Testis (tissue), 3 donors: Measurements from ENCODE around the gene MEG3. TPM values are rescaled to one million over a fixed set of nuclear protein-coding genes. Genes with fewer than 3 reads are reported as not detected.

Experiments
- DNase-seq: peaks from one replicate; pipeline ENCODE4 v3.0.0-alpha.2; 2019
- H3K27ac ChIP-seq, 2 donors: fragments of 200-600 bp; sonication (generic); one replicate each; pipeline ENCODE4 v1.5.1; 2019
- H3K27me3 ChIP-seq: fragments of 200-600 bp; sonication (generic); one replicate; pipeline ENCODE4 v1.5.1; 2019
- H3K36me3 ChIP-seq: fragments of 200-600 bp; sonication (generic); one replicate; pipeline ENCODE4 v1.5.1; 2017; ENCODE audit warnings: low read depth; ENCODE audit errors: missing control alignments
- H3K4me1 ChIP-seq: fragments of 200-600 bp; sonication (generic); one replicate; pipeline ENCODE4 v1.5.1; 2019
- H3K4me3 ChIP-seq, 2 donors: fragments of 200-600 bp; sonication (generic); one replicate each; pipeline ENCODE4 v1.5.1; 2017 to 2019
- H3K9me3 ChIP-seq: fragments of 200-600 bp; sonication (generic); one replicate; pipeline ENCODE4 v1.5.1; 2017
- CTCF ChIP-seq, 3 experiments: fragments of 450-650 bp in 2 of 3; fragments of 200-600 bp in 1 of 3; sonication (generic) in 1 of 3; IDR thresholded peaks; one replicate each; pipeline ENCODE4 v1.5.1; 2016 to 2019; ENCODE audit warnings: antibody characterized with exemption in 3 of 3, mild to moderate bottlenecking in 2 of 3, moderate library complexity in 1 of 3
- POLR2A ChIP-seq: fragments of 450-650 bp; IDR thresholded peaks from one replicate; pipeline ENCODE4 v1.6.1; 2017; ENCODE audit warnings: antibody characterized with exemption, mild to moderate bottlenecking, moderate library complexity
- WGBS, 2 donors: methylation state at CpG; one replicate each; pipeline ENCODE4 v1.1.5; 2018; 5-methylcytosine and 5-hydroxymethylcytosine counted together
- intact Hi-C: fragments of 100-400 bp; cut with DNase I; formaldehyde crosslinking; loops from one replicate; pipeline ENCODE4 v1.15.1; 2023; ENCODE audit warnings: low total_unique reads
- polyA plus RNA-seq: library from polyadenylated mRNA; stranded (reverse); fragments of 350-450 nt; fragmentation: Illumina TruSeq; extraction: RNeasy Lipid Tissue Mini Kit (QIAGEN cat#74804); gene quantifications from one replicate; pipeline ENCODE4 v1.2.3, GENCODE V29; 2014; ENCODE audit warnings: low read depth, low replicate concordance; ENCODE audit not compliant: insufficient read depth
- total RNA-seq, 2 donors: library from RNA; depleted of rRNA; stranded (reverse); fragments of >200 nt; gene quantifications; one replicate each; pipeline ENCODE4 v1.2.3, GENCODE V29; 2016

The MEG3 gene
- total and polyA plus RNA-seq, 3 donors from 2014 or later = 107 to 324 (median 228) TPM

- H3K4me3 ChIP-seq = no peak overlapping the region
- H3K9me3 ChIP-seq = no peaks in the 10 kb centered on the region
- 75 to 84% methylated on average over 14 of the region's 14 CpGs for WGBS, 2 donors
- H3K36me3 ChIP-seq = no peaks in the 10 kb centered on the region
- no peaks in the 10 kb centered on the region for H3K27me3 ChIP-seq
- H3K4me1 ChIP-seq = no peaks in the 10 kb centered on the region
- intact Hi-C loops = no loop called here
- DNase-seq = no peak
- no peak overlapping the region for H3K27ac ChIP-seq
- TF ChIP-seq CTCF (IDR thresholded peaks at IDR 0.05) (no peak), POLR2A (no peak)
Observed at GRCh38 chr14:100857233-100857922, 31.5 kb downstream of the MEG3 start.

GRCh38 chr14:100857923-100858837, 32.3 kb downstream of the MEG3 start:
- Histone ChIP-seq H3K4me3 (no peak overlapping the region), H3K27ac (no peak overlapping the region), H3K9me3 (no peaks in the 10 kb centered on the region), H3K27me3 (no peaks in the 10 kb centered on the region), H3K36me3 (no peaks in the 10 kb centered on the region), H3K4me1 (no peaks in the 10 kb centered on the region)
- 82% methylated on average over 13 to 17 of the region's 17 CpGs for WGBS, 2 donors
- no peak for TF ChIP-seq CTCF (IDR thresholded peaks at IDR 0.05)
- TF ChIP-seq POLR2A = no peak
- intact Hi-C loops = no loop called here
- no peak for DNase-seq

- Histone ChIP-seq H3K4me1 (no peaks in the 10 kb centered on the region), H3K4me3 (no peak overlapping the region), H3K9me3 (no peaks in the 10 kb centered on the region), H3K27ac (no peak overlapping the region), H3K27me3 (no peaks in the 10 kb centered on the region), H3K36me3 (no peaks in the 10 kb centered on the region)
- WGBS, 2 donors = 83 to 85% methylated on average over 4 to 8 of the region's 8 CpGs
- no peak for DNase-seq
- no peak for TF ChIP-seq POLR2A
- TF ChIP-seq CTCF (IDR thresholded peaks at IDR 0.05) = no peak
- intact Hi-C loops = no loop called here
Observed at GRCh38 chr14:100858838-100859220, 32.9 kb downstream of the MEG3 start.

GRCh38 chr14:100859781-100860180, 33.9 kb downstream of the MEG3 start:
- TF ChIP-seq POLR2A (no peak), CTCF (IDR thresholded peaks at IDR 0.05) (no peak)
- WGBS, 2 donors = 89 to 95% methylated on average over 15 to 18 of the region's 18 CpGs
- Histone ChIP-seq H3K27ac (no peak overlapping the region), H3K9me3 (no peaks in the 10 kb centered on the region), H3K4me3 (no peak overlapping the region), H3K36me3 (no peaks in the 10 kb centered on the region), H3K27me3 (no peaks in the 10 kb centered on the region), H3K4me1 (no peaks in the 10 kb centered on the region)
- intact Hi-C loops = no loop called here
- DNase-seq = no peak
